CD4-positive, alpha-beta T cell treated with Interleukin-2 at 100 ng/mL for 4 hours (primary cell): ENCODE data around the gene DLGAP5.

Experiments
- DNase-seq: peaks from one replicate; pipeline ENCODE4 v3.0.0-alpha.2; 2020; ENCODE audit warnings: low spot score

DLGAP5 gene

GRCh38 chr14:55129428-55130195, 61.8 kb downstream of the DLGAP5 start:
- DNase-seq = peak; percentile 65

GRCh38 chr14:55129086-55129427, 62.3 kb downstream of the DLGAP5 start, which contains the start of gene LGALS3:
TSS of gene LGALS3 (plus strand) at chr14:55129252. CDS start at chr14:55137374, 8,122 bp downstream.
- DNase-seq = peak; percentile 35

DNA sequence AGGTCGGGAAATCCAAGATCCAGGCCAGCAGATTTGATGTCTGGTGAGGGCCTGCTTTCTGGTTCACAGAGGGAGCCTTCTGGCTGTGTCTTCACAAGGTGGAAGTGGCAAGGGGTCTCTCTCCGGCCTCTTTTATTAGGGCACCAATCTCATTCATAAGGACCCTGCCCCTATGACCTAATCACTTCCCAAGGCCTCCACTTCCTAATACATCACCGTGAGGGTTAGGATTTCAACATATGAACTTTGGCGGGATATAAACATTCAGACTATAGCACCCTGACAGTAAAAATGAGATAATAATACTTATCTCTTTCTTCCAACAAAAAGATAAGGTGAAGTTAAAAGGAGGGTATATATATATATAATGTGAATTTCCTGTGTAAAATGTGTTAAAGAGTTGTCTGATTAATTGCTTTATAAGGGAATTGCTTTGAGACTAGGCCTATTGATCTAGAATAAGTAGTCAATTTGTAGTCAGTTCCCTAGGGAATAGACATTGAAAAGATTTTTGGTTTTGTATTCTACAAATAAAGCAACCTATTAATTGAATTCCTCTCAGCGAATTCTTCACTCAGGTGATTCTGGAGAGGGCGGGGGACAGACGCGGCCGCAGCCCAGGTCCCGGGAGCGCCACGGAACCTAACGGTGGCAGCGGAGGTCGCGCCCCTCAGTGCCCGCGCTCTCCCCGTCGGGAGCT, 62.8 kb downstream of the DLGAP5 start:
- DNase-seq = no peak

GRCh38 chr14:55127460-55127951, 63.9 kb downstream of the DLGAP5 start:
- DNase-seq = no peak

DNA sequence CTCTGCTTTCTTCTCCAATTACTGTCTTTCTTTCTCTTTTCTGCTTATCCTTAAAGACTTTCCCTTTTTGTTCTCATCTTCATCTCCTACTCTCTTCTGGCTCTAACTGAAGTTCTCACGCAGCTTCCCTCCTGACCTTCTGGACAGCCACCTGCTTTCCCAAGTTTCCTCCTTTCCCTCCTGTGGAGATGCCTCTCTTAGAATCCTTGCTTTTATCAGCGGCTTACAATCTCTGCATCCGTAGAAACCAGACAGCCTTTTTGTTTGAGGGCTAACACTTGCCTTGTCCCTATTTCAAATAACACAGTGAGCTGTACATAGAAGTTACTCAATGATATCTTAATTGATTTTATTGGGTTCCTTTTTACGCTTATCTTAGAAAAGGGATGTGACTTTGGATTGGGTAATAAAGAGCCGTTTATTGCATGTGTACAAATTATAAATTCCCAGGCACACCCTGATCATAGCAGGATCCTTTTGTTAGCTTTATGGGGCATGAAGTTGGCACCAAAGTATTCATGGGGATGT, 64.4 kb downstream of the DLGAP5 start:
- no peak for DNase-seq

GRCh38 chr14:55126034-55126433, 65.4 kb downstream of the DLGAP5 start:
- DNase-seq = no peak

GRCh38 chr14:55125403-55125802, 66.0 kb downstream of the DLGAP5 start:
- DNase-seq = no peak

- DNase-seq = no peak
Measured at GRCh38 chr14:55124774-55125386, 66.5 kb downstream of the DLGAP5 start.

GRCh38 chr14:55123852-55124639, 67.3 kb downstream of the DLGAP5 start:
- DNase-seq = no peak

DNA sequence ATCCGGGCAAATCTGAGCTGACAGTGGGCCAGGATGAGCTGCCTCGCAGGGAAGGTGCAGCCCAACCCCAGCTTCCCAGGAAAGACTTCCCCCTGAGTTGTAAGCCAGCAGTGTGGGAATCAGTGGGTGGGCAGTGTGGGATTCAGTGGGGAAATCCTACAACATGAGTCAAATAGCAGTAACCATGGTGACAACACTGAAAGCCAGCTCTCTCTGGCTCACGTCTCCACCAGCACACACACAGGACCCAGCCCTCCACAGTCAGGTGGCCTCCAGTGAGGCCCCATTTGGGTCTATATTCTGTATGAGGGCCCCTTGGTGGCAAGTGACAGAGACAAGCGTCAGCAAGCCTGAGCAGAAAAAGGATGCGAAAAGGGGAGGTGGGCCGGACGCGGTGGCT, 68.3 kb downstream of the DLGAP5 start:
- no peak for DNase-seq

DNA sequence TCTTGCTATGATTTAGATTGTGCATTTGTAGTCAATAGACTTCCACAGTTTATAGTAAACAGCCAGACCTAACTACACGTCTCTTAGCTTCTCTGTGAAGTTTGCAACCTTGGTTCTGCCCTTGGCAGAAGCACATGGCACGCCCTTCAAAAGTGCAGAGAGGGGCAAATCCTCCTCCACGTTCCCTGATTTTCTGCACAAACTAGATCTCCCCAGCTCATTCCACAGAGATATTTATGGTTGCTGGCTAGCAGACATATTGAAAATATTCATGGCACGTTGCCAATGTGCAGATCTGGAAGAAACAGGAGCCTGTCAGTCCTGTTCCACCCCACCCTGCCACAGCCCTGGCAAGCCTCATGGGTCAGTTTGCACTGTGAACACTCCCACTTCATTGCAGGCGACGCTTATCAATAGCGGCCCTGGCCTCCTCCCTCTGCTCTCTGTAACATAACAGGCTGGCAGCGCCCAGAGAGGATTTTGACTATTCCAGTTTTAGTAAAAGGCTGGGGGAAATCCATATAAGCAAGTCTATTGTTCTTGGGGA, 68.9 kb downstream of the DLGAP5 start:
- DNase-seq = no peak

GRCh38 chr14:55121628-55122439, 69.6 kb downstream of the DLGAP5 start:
- no peak for DNase-seq

GRCh38 chr14:55120571-55121495, 70.6 kb downstream of the DLGAP5 start:
- DNase-seq = no peak

GRCh38 chr14:55118761-55119160, 72.6 kb downstream of the DLGAP5 start:
- DNase-seq = no peak

GRCh38 chr14:55117803-55118441, 73.5 kb downstream of the DLGAP5 start:
- DNase-seq = no peak

- DNase-seq = no peak
Measured at GRCh38 chr14:55116246-55117030, 74.9 kb downstream of the DLGAP5 start.

GRCh38 chr14:55115861-55116245, 75.5 kb downstream of the DLGAP5 start:
- DNase-seq = no peak

- DNase-seq = no peak
Measured at GRCh38 chr14:55115460-55115859, 75.9 kb downstream of the DLGAP5 start.
